Sigmoid colon (tissue), 7 donors: Measurements from ENCODE around the gene IL6ST. TPM values are rescaled to one million over a fixed set of nuclear protein-coding genes. Genes with fewer than 3 reads are reported as not detected.

Source experiments
- DNase-seq: peaks from one replicate; pipeline ENCODE4 v3.0.0-alpha.2; 2019
- H3K27ac ChIP-seq, 4 donors: fragments of 200-600 bp; sonication (generic); one replicate each; pipeline ENCODE4 v1.5.1; 2016 to 2019; ENCODE audit warnings: mild to moderate bottlenecking in 1 of 4
- H3K27me3 ChIP-seq, 3 donors: fragments of 200-600 bp; sonication (generic); one replicate each; pipeline ENCODE4 v1.5.1; 2019; ENCODE audit warnings: mild to moderate bottlenecking in 1 of 3
- H3K36me3 ChIP-seq, 4 donors: fragments of 200-600 bp; sonication (generic); one replicate each; pipeline ENCODE4 v1.5.1; 2016 to 2019
- H3K4me1 ChIP-seq, 4 donors: fragments of 200-600 bp; sonication (generic); one replicate each; pipeline ENCODE4 v1.5.1; 2017 to 2019
- H3K4me3 ChIP-seq, 4 donors: fragments of 200-600 bp; sonication (generic); one replicate each; pipeline ENCODE4 v1.5.1; 2017 to 2019; ENCODE audit warnings: mild to moderate bottlenecking in 2 of 4, moderate library complexity in 1 of 4
- H3K9me3 ChIP-seq, 4 donors: fragments of 200-600 bp in 3 of 4; sonication (generic) in 3 of 4; one replicate each; pipeline versions ENCODE4 v1.5.1 to v1.6.1; 2013 to 2019
- CTCF ChIP-seq, 4 experiments: fragments of 450-650 bp in 3 of 4; fragments of 200-600 bp in 1 of 4; IDR thresholded peaks; one replicate each; pipeline ENCODE4 v1.5.1; 2016 to 2019; ENCODE audit warnings: antibody characterized with exemption in 4 of 4, mild to moderate bottlenecking in 3 of 4, moderate library complexity in 2 of 4
- EP300 ChIP-seq, 4 donors: sonication (generic); formaldehyde crosslinking; IDR thresholded peaks; one replicate each; pipeline ENCODE4 v1.6.1; 2017; ENCODE audit warnings: antibody characterized with exemption in 4 of 4
- POLR2A ChIP-seq, 2 donors: fragments of 450-650 bp; IDR thresholded peaks; one replicate each; pipeline ENCODE4 v1.6.1; 2016; ENCODE audit warnings: antibody characterized with exemption in 2 of 2, mild to moderate bottlenecking in 2 of 2, moderate library complexity in 2 of 2
- POLR2AphosphoS5 ChIP-seq, 4 donors: sonication (generic); formaldehyde crosslinking; IDR thresholded peaks; one replicate each; pipeline ENCODE4 v1.6.1; 2017; ENCODE audit warnings: antibody characterized with exemption in 4 of 4
- WGBS, 2 donors: extraction: QIAGEN DNeasy Blood & Tissue Kit; methylation state at CpG; one replicate each; pipeline ENCODE4 v1.1.7; 2013; 5-methylcytosine and 5-hydroxymethylcytosine counted together
- intact Hi-C: fragments of 100-400 bp; cut with DNase I; formaldehyde crosslinking; loops from one replicate; pipeline ENCODE4 v1.15.1; 2023
- polyA plus RNA-seq, 3 donors: library from polyadenylated mRNA; stranded (reverse); fragments of 200-250 nt; gene quantifications; one replicate each; pipeline ENCODE4 v1.2.3, GENCODE V29; 2013
- total RNA-seq, 4 donors: library from RNA; depleted of rRNA; stranded (reverse); fragments of >200 nt; gene quantifications; one replicate each; pipeline ENCODE4 v1.1.0, GENCODE V29; 2016
- donor health status: healthy with polysubstance abuse.
- donor health status: Bipolar disorder and iron deficiency.
- donor health status: healthy.

IL6ST gene
- total and polyA plus RNA-seq, 7 donors: 7.4 to 373 (median 206) TPM

DNA sequence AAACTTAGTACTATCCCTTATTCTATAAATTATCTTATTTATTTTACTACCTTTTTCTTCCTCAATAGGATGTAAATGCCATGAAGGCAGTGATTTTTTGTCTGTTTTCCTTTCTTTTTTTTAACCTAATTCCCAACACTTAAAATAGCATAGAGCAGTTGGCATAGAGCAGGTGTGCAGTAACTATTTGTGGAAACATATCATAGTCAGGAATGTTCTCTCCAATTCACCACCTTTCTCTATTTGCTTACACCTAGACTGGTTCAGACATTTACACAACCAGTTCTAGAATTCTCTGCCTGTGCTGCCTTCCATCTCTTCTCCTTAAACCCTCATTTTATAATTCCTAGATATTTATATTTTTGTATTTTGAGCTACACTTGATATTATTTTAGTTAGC lies 94.0 kb downstream of the IL6ST start:
- no peaks in the 10 kb centered on the region for H3K27me3 ChIP-seq
- TF ChIP-seq POLR2A (IDR thresholded peaks at IDR 0.05): no peak
- no peak for TF ChIP-seq CTCF (IDR thresholded peaks at IDR 0.05)
- TF ChIP-seq EP300 (IDR thresholded peaks at IDR 0.05): no peak
- no peak for TF ChIP-seq POLR2AphosphoS5 (IDR thresholded peaks at IDR 0.05)
- intact Hi-C loops: no loop called here
- H3K4me1 ChIP-seq: no peaks in the 10 kb centered on the region
- no peaks in the 10 kb centered on the region for H3K36me3 ChIP-seq
- no peak for DNase-seq
- no peaks in the 10 kb centered on the region for H3K9me3 ChIP-seq
- H3K27ac ChIP-seq: no peak overlapping the region
- no peak overlapping the region for H3K4me3 ChIP-seq

DNA sequence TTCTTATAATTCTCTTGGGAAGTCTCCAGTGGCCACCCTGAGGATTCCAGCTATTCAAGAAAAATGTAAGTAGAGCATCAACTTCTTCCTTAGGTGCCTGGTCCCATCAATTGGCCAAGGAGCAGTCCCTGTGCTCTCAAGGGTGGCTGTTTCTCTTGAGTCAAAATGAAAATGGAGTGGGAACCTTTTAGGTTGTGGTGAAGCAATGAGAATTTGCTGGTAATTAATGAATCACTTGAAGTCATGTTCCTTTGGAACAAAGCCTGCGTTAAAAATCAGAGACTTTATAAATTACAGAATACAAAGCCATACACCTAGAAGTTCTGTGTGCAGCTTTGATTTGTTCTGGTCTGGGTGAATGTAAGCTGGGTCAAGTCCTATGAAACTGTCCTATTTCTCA lies 94.7 kb downstream of the IL6ST start:
- Histone ChIP-seq H3K36me3 (no peaks in the 10 kb centered on the region), H3K27me3 (no peaks in the 10 kb centered on the region), H3K4me1 (no peaks in the 10 kb centered on the region), H3K27ac (no peak overlapping the region), H3K9me3 (no peaks in the 10 kb centered on the region), H3K4me3 (no peak overlapping the region)
- 83 to 88% methylated on average over 1 of the region's 1 CpG for WGBS, 2 donors
- no peak for TF ChIP-seq EP300 (IDR thresholded peaks at IDR 0.05)
- TF ChIP-seq POLR2AphosphoS5 (IDR thresholded peaks at IDR 0.05): no peak
- no peak for TF ChIP-seq CTCF (IDR thresholded peaks at IDR 0.05)
- no peak for TF ChIP-seq POLR2A (IDR thresholded peaks at IDR 0.05)
- intact Hi-C loops: no loop called here
- DNase-seq: no peak

DNA sequence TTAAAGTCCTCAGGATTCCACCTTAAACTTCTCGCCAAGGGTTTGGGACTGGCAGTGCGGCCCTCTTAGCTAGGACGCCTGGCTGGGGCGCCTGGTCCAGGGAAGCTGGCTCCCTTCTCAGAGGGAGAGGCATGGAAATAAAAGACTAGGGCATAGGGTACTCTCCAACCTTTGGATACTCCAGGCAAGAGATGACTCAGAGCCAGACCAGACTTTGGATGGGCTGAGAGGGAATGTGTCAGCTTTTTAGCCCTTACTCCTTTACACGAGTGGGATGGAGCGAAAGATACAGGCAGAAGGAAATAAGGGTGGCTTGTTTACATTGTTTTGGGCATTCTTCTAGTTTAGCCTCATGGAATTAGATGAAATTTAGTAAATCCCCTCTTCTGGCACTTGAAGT lies 95.4 kb downstream of the IL6ST start:
- no peak overlapping the region for H3K4me3 ChIP-seq
- no peaks in the 10 kb centered on the region for H3K4me1 ChIP-seq
- no peak for TF ChIP-seq CTCF (IDR thresholded peaks at IDR 0.05)
- TF ChIP-seq POLR2AphosphoS5 (IDR thresholded peaks at IDR 0.05): no peak
- no peak for TF ChIP-seq EP300 (IDR thresholded peaks at IDR 0.05)
- no peak for TF ChIP-seq POLR2A (IDR thresholded peaks at IDR 0.05)
- no peaks in the 10 kb centered on the region for H3K27me3 ChIP-seq
- DNase-seq: no peak
- WGBS, 2 donors: 80 to 93% methylated on average over 6 of the region's 6 CpGs
- intact Hi-C loops: no loop called here
- no peaks in the 10 kb centered on the region for H3K9me3 ChIP-seq
- no peaks in the 10 kb centered on the region for H3K36me3 ChIP-seq
- no peak overlapping the region for H3K27ac ChIP-seq

DNA sequence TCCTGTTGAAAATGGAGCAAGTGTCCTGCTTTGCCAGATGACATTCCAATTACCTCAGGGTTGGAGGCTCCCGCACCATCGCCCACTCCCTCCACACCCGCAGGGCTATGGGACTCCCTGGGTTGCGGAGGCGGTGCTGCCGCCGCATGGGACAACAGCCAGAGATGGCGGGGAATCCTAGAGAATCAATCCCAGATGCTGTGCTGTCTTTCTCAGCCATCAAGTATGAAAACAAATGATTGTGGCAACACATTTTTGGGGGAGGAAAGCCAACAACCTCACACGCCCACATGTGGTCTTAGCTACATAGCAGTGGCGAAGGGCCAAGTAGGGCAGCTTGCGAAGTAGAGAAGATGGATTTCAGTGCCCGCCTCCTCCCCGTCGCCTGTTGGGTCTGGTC lies 96.9 kb downstream of the IL6ST start:
- WGBS, 2 donors: 85 to 90% methylated on average over 14 of the region's 14 CpGs
- DNase-seq: no peak
- H3K27me3 ChIP-seq: no peaks in the 10 kb centered on the region
- no peaks in the 10 kb centered on the region for H3K36me3 ChIP-seq
- no peaks in the 10 kb centered on the region for H3K9me3 ChIP-seq
- TF ChIP-seq EP300 (IDR thresholded peaks at IDR 0.05) (no peak), CTCF (IDR thresholded peaks at IDR 0.05) (no peak), POLR2AphosphoS5 (IDR thresholded peaks at IDR 0.05) (no peak), POLR2A (IDR thresholded peaks at IDR 0.05) (no peak)
- H3K4me1 ChIP-seq: no peaks in the 10 kb centered on the region
- no peak overlapping the region for H3K27ac ChIP-seq
- H3K4me3 ChIP-seq: no peak overlapping the region
- intact Hi-C loops: no loop called here

DNA sequence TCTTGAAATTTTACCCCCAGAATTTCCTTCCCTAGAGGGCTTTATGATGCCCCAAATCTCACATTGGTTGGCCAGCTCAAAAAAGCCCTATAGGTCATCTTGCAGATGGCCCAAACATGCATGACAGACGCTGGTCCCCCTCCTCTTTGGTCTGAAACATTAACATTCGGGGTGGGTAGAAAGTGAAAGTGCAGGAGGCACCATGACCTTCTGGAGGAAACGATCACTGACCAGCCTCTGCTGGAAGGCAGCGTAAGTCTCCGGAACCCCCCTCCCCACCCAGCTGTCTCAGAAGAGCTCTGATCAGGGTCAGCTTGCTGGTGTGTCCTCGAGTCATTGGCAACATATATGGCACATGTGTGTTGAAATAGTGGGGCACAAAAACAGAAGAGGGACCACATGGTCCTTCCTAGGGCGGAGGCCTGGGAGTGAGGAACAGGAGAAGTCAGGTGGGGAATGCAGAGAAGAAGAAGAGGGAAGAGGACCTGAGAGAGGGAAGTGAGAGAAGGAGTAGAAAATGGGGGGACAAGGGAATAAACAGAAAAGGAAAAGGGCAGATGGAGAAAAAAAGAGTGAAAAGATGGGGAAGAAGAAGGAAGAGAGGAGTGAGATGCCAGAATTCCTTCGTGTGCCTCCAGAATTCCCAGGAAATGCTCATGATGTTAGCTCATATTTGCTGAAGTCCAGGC lies 97.4 kb downstream of the IL6ST start:
- TF ChIP-seq POLR2AphosphoS5 (IDR thresholded peaks at IDR 0.05): no peak
- TF ChIP-seq POLR2A (IDR thresholded peaks at IDR 0.05): no peak
- TF ChIP-seq EP300 (IDR thresholded peaks at IDR 0.05): no peak
- no peak for TF ChIP-seq CTCF (IDR thresholded peaks at IDR 0.05)
- Histone ChIP-seq H3K9me3 (no peaks in the 10 kb centered on the region), H3K27ac (no peak overlapping the region), H3K4me1 (no peaks in the 10 kb centered on the region), H3K4me3 (no peak overlapping the region), H3K36me3 (no peaks in the 10 kb centered on the region), H3K27me3 (no peaks in the 10 kb centered on the region)
- DNase-seq: no peak
- intact Hi-C loops: no loop called here
- 68 to 74% methylated on average over 8 of the region's 8 CpGs for WGBS, 2 donors
